ENCODE measurements around the gene CXCR2.
A peak's percentile ranks its signal among the peaks of the same experiment; 100 is the strongest.

CXCR2 gene

GRCh38 chr2:218152777-218153176, 26.9 kb downstream of the CXCR2 start:
- Histone ChIP-seq H3K36me3 (ENCODE audit: insufficient read depth, insufficient read length, low read length) (no peaks in the 10 kb centered on the region), H3K4me3 (ENCODE audit: insufficient read length, low read depth) (no peak overlapping the region), H3K4me1 (ENCODE audit: insufficient read depth, insufficient read length) (no peaks in the 10 kb centered on the region), H3K27me3 (ENCODE audit: insufficient read depth, insufficient read length) (no peaks in the 10 kb centered on the region), H3K9me3 (ENCODE audit: insufficient read depth, low read length) (no peaks in the 10 kb centered on the region), H3K9ac (ENCODE audit: insufficient read length, low read depth) (no peak overlapping the region)
- DNase-seq (ENCODE audit: low read depth, low spot score) = no peak
- no peak for TF ChIP-seq ZNF274 (IDR thresholded peaks at IDR 0.05; ENCODE audit: low read depth, low read length)
- TF ChIP-seq YY1 (IDR thresholded peaks at IDR 0.05; ENCODE audit: insufficient read depth, insufficient read length) = no peak

- H3K9ac ChIP-seq (ENCODE audit: insufficient read length, low read depth) = no peak overlapping the region
- H3K9me3 ChIP-seq (ENCODE audit: insufficient read depth, low read length) = no peaks in the 10 kb centered on the region
- H3K4me3 ChIP-seq (ENCODE audit: insufficient read length, low read depth) = no peak overlapping the region
- DNase-seq (ENCODE audit: low read depth, low spot score) = no peak
- H3K36me3 ChIP-seq (ENCODE audit: insufficient read depth, insufficient read length, low read length) = no peaks in the 10 kb centered on the region
- H3K4me1 ChIP-seq (ENCODE audit: insufficient read depth, insufficient read length) = no peaks in the 10 kb centered on the region
- H3K27me3 ChIP-seq (ENCODE audit: insufficient read depth, insufficient read length) = no peaks in the 10 kb centered on the region
- TF ChIP-seq SUZ12 (IDR thresholded peaks at IDR 0.05; ENCODE audit: extremely low read depth, insufficient read depth, insufficient read length) (no peak), YY1 (IDR thresholded peaks at IDR 0.05; ENCODE audit: insufficient read depth, insufficient read length) (no peak), ZNF274 (IDR thresholded peaks at IDR 0.05; ENCODE audit: low read depth, low read length) (no peak)
Measured at GRCh38 chr2:218155953-218156479, 30.2 kb downstream of the CXCR2 start.

- H3K4me1 ChIP-seq (ENCODE audit: insufficient read depth, insufficient read length) = no peaks in the 10 kb centered on the region
- H3K9me3 ChIP-seq (ENCODE audit: insufficient read depth, low read length) = no peaks in the 10 kb centered on the region
- no peaks in the 10 kb centered on the region for H3K36me3 ChIP-seq (ENCODE audit: insufficient read depth, insufficient read length, low read length)
- no peak overlapping the region for H3K4me3 ChIP-seq (ENCODE audit: insufficient read length, low read depth)
- DNase-seq (ENCODE audit: low read depth, low spot score) = no peak
- H3K27me3 ChIP-seq (ENCODE audit: insufficient read depth, insufficient read length) = peaks cover 2% of the 10 kb centered on the region
- H3K9ac ChIP-seq (ENCODE audit: insufficient read length, low read depth) = no peak overlapping the region
- TF ChIP-seq YY1 (IDR thresholded peaks at IDR 0.05; ENCODE audit: insufficient read depth, insufficient read length) (no peak), ZNF274 (IDR thresholded peaks at IDR 0.05; ENCODE audit: low read depth, low read length) (no peak), SUZ12 (IDR thresholded peaks at IDR 0.05; ENCODE audit: extremely low read depth, insufficient read depth, insufficient read length) (no peak)
Measured at GRCh38 chr2:218161644-218162043, 35.8 kb downstream of the CXCR2 start.

GRCh38 chr2:218162814-218163213, 37.0 kb downstream of the CXCR2 start:
- Histone ChIP-seq H3K9ac (ENCODE audit: insufficient read length, low read depth) (no peak overlapping the region), H3K9me3 (ENCODE audit: insufficient read depth, low read length) (no peaks in the 10 kb centered on the region), H3K36me3 (ENCODE audit: insufficient read depth, insufficient read length, low read length) (no peaks in the 10 kb centered on the region), H3K4me3 (ENCODE audit: insufficient read length, low read depth) (no peak overlapping the region), H3K27me3 (ENCODE audit: insufficient read depth, insufficient read length) (peaks cover 2% of the 10 kb centered on the region), H3K4me1 (ENCODE audit: insufficient read depth, insufficient read length) (no peaks in the 10 kb centered on the region)
- TF ChIP-seq ZNF274 (IDR thresholded peaks at IDR 0.05; ENCODE audit: low read depth, low read length) = no peak
- TF ChIP-seq YY1 (IDR thresholded peaks at IDR 0.05; ENCODE audit: insufficient read depth, insufficient read length) = no peak
- DNase-seq (ENCODE audit: low read depth, low spot score) = no peak

- Histone ChIP-seq H3K9me3 (ENCODE audit: insufficient read depth, low read length) (no peaks in the 10 kb centered on the region), H3K4me3 (ENCODE audit: insufficient read length, low read depth) (no peak within 1 kb of the TSS), H3K9ac (ENCODE audit: insufficient read length, low read depth) (no peak within 1 kb of the TSS), H3K27me3 (ENCODE audit: insufficient read depth, insufficient read length) (peaks cover 2% of the 10 kb centered on the region), H3K36me3 (ENCODE audit: insufficient read depth, insufficient read length, low read length) (no peaks in the 10 kb centered on the region), H3K4me1 (ENCODE audit: insufficient read depth, insufficient read length) (no peaks in the 10 kb centered on the region)
- TF ChIP-seq ZNF274 (IDR thresholded peaks at IDR 0.05; ENCODE audit: low read depth, low read length) (no peak), SUZ12 (IDR thresholded peaks at IDR 0.05; ENCODE audit: extremely low read depth, insufficient read depth, insufficient read length) (no peak), YY1 (IDR thresholded peaks at IDR 0.05; ENCODE audit: insufficient read depth, insufficient read length) (no peak)
- DNase-seq (ENCODE audit: low read depth, low spot score) = no peak
Measured at GRCh38 chr2:218166791-218167190, 41.0 kb downstream of the CXCR2 start, which contains the start of gene CXCR1. Gene CXCR1, minus strand, starts transcription at chr2:218166962. Its CDS starts 1,751 bp downstream, at chr2:218165211.

GRCh38 chr2:218168016-218168415, 42.2 kb downstream of the CXCR2 start:
- H3K4me1 ChIP-seq (ENCODE audit: insufficient read depth, insufficient read length) = no peaks in the 10 kb centered on the region
- DNase-seq (ENCODE audit: low read depth, low spot score) = no peak
- H3K36me3 ChIP-seq (ENCODE audit: insufficient read depth, insufficient read length, low read length) = no peaks in the 10 kb centered on the region
- no peak for TF ChIP-seq SUZ12 (IDR thresholded peaks at IDR 0.05; ENCODE audit: extremely low read depth, insufficient read depth, insufficient read length)
- no peak for TF ChIP-seq YY1 (IDR thresholded peaks at IDR 0.05; ENCODE audit: insufficient read depth, insufficient read length)
- no peak for TF ChIP-seq ZNF274 (IDR thresholded peaks at IDR 0.05; ENCODE audit: low read depth, low read length)
- H3K9me3 ChIP-seq (ENCODE audit: insufficient read depth, low read length) = no peaks in the 10 kb centered on the region
- peaks cover 2% of the 10 kb centered on the region for H3K27me3 ChIP-seq (ENCODE audit: insufficient read depth, insufficient read length)
- H3K9ac ChIP-seq (ENCODE audit: insufficient read length, low read depth) = no peak overlapping the region
- H3K4me3 ChIP-seq (ENCODE audit: insufficient read length, low read depth) = no peak overlapping the region

GRCh38 chr2:218168635-218169462, 43.0 kb downstream of the CXCR2 start:
- TF ChIP-seq YY1 (IDR thresholded peaks at IDR 0.05; ENCODE audit: insufficient read depth, insufficient read length) (no peak), SUZ12 (IDR thresholded peaks at IDR 0.05; ENCODE audit: extremely low read depth, insufficient read depth, insufficient read length) (no peak), ZNF274 (IDR thresholded peaks at IDR 0.05; ENCODE audit: low read depth, low read length) (no peak)
- H3K27me3 ChIP-seq (ENCODE audit: insufficient read depth, insufficient read length) = no peaks in the 10 kb centered on the region
- DNase-seq (ENCODE audit: low read depth, low spot score) = peak; percentile 60
- H3K9ac ChIP-seq (ENCODE audit: insufficient read length, low read depth) = no peak overlapping the region
- no peaks in the 10 kb centered on the region for H3K9me3 ChIP-seq (ENCODE audit: insufficient read depth, low read length)
- H3K36me3 ChIP-seq (ENCODE audit: insufficient read depth, insufficient read length, low read length) = no peaks in the 10 kb centered on the region
- H3K4me1 ChIP-seq (ENCODE audit: insufficient read depth, insufficient read length) = no peaks in the 10 kb centered on the region
- no peak overlapping the region for H3K4me3 ChIP-seq (ENCODE audit: insufficient read length, low read depth)

Measured in NT2/D1 (cell line).